OCI-LY3 (cell line): ENCODE measurements around the gene STKLD1.

Experiments
- CTCF ChIP-seq: fragments of 200-600, 300-600 bp; sonication (generic); IDR thresholded peaks from 2 replicates; pipeline ENCODE4 v1.5.1; 2014; ENCODE audit warnings: antibody characterized with exemption, low read length, low read depth
- EZH2phosphoT487 ChIP-seq: fragments of 200-600 bp; shearing (Covaris generic); IDR thresholded peaks from 2 replicates; pipeline ENCODE4 v1.6.1; 2018; ENCODE audit warnings: antibody characterized with exemption, mixed run types, low read depth

DNA sequence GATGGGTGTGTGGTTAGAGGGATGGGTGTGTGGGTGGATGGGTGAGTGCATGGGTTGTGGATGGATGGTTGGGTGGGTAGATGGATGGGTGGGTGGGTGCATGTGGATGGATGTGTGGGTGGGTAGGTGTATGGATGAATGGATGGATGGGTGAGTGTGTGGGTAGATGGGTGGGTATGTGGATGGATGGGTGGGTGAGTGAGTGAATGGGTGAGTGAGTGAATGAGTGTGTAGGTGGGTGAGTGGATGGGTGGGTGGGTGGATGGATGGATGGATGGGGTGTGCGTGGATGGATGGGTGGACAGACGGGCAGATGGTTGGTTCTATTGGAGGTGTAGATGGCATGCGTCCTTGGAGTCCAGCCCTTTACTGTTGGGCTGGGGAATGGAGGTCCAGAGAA, 17.2 kb downstream of the STKLD1 start:
- no peak for TF ChIP-seq CTCF
- no peak for TF ChIP-seq EZH2phosphoT487
